Gastroesophageal sphincter (tissue), 4 donors: ENCODE results near the gene BID. TPM values are rescaled to one million over a fixed set of nuclear protein-coding genes. Genes with fewer than 3 reads are reported as not detected.
A peak's percentile ranks its signal among the peaks of the same experiment; 100 is the strongest.

Experiments used
- ATAC-seq: fragments of 150-250 bp; one replicate; pipeline ENCODE4 v1.9.1; 2016; ENCODE audit warnings: mild to moderate bottlenecking, moderate library complexity
- H3K27ac ChIP-seq, 4 donors: fragments of 200-600 bp; sonication (generic) in 3 of 4; 1 replicate in 3 of 4; 2 replicates in 1 of 4; pipeline ENCODE4 v1.5.1; 2016 to 2019
- H3K27me3 ChIP-seq: fragments of 200-600 bp; sonication (generic); one replicate; pipeline ENCODE4 v1.5.1; 2019
- H3K36me3 ChIP-seq, 2 donors: fragments of 200-600 bp; sonication (generic); one replicate each; pipeline ENCODE4 v1.5.1; 2019; ENCODE audit warnings: control low read depth in 1 of 2
- H3K4me1 ChIP-seq, 3 donors: fragments of 200-600 bp; sonication (generic); 1 replicate in 2 of 3; 2 replicates in 1 of 3; pipeline ENCODE4 v1.5.1; 2016 to 2019; ENCODE audit warnings: control low read depth in 2 of 3
- H3K4me3 ChIP-seq, 2 donors: fragments of 200-600 bp; sonication (generic); one replicate each; pipeline ENCODE4 v1.5.1; 2019; ENCODE audit warnings: mild to moderate bottlenecking in 1 of 2, moderate library complexity in 1 of 2
- H3K9me3 ChIP-seq, 3 donors: fragments of 200-600 bp; sonication (generic); one replicate each; pipeline ENCODE4 v1.5.1; 2017 to 2019; ENCODE audit warnings: control low read depth in 2 of 3
- CTCF ChIP-seq, 4 experiments: fragments of 200-600 bp in 2 of 4; fragments of 450-650 bp in 2 of 4; sonication (generic) in 1 of 4; IDR thresholded peaks; one replicate each; pipeline ENCODE4 v1.5.1; 2017 to 2019; ENCODE audit warnings: antibody characterized with exemption in 4 of 4, mild to moderate bottlenecking in 2 of 4, moderate library complexity in 2 of 4
- EP300 ChIP-seq: sonication (generic); formaldehyde crosslinking; IDR thresholded peaks from one replicate; pipeline ENCODE4 v1.6.1; 2017; ENCODE audit warnings: antibody characterized with exemption, mild to moderate bottlenecking
- POLR2A ChIP-seq, 2 donors: fragments of 450-650 bp; IDR thresholded peaks; one replicate each; pipeline ENCODE4 v1.6.1; 2017; ENCODE audit warnings: antibody characterized with exemption in 2 of 2, mild to moderate bottlenecking in 2 of 2, moderate library complexity in 1 of 2
- POLR2AphosphoS5 ChIP-seq: sonication (generic); formaldehyde crosslinking; IDR thresholded peaks from one replicate; pipeline ENCODE4 v1.6.1; 2017; ENCODE audit warnings: antibody characterized with exemption
- WGBS, 2 donors: methylation state at CpG; one replicate each; pipeline ENCODE4 v1.1.5; 2018; ENCODE audit warnings: low coverage in 1 of 2; 5-methylcytosine and 5-hydroxymethylcytosine counted together
- total RNA-seq, 4 donors: library from RNA; depleted of rRNA; stranded (reverse); fragments of >200 nt; gene quantifications; one replicate each; pipeline ENCODE4 v1.1.0, GENCODE V29; 2016

The BID gene
- total RNA-seq, 4 donors from 2014 or later: 5.9 to 34.5 (median 21.4) TPM

DNA sequence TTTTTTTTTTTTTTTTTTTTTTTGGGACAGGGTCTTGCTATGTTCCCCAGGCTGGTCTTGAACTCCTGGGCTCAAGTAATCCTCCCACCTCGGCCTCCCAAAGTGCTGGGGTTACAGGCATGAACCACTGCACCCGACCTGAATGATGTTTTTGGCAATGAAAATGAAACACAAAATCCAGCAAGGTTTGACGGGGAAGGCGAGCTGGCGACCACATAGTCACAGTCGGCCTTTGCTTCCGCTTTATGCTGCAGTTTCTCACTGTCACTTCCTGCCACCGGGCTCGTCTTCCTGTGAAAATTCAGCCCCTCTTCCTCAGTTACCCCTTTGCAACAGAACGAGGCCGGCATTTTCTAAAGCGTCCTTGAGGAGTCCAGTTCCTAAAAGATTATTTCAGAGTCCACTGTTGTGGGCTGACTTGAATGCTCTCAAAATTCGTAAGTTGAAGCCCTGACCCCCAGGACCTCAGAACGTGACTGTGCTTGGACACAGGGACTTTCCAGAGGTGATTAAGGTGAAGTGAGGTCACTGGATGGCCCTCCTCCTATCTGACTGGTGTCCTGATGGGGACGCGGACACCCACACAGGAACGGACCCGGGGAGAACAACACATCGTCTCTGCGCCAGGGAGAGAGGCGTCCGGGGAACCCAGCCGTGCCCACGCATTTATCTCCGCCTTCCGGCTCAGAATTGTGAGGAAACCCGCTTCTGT is 2.9 kb upstream of the BID start:
- Histone ChIP-seq H3K9me3 (no peaks in the 10 kb centered on the region), H3K4me3 (peak overlapping the region in 1 of 2 donors; percentile 37), H3K27me3 (peaks cover 22% of the 10 kb centered on the region), H3K4me1 (peaks cover 0 to 39% (median 16%) of the 10 kb centered on the region in 3 donors), H3K36me3 (no peaks in the 10 kb centered on the region), H3K27ac (peak overlapping the region in 3 of 4 donors; percentile 31 to 51 (median 43))
- 57 to 80% methylated on average over 2 to 12 of the region's 27 CpGs for WGBS, 2 donors
- no peak for ATAC-seq
- TF ChIP-seq EP300 (no peak), POLR2A (IDR thresholded peaks at IDR 0.05) (no peak), POLR2AphosphoS5 (no peak), CTCF (IDR thresholded peaks at IDR 0.05) (no peak)

- no peaks in the 10 kb centered on the region for H3K9me3 ChIP-seq
- peaks cover 16% of the 10 kb centered on the region for H3K27me3 ChIP-seq
- TF ChIP-seq CTCF (IDR thresholded peaks at IDR 0.05): no peak
- no peak for TF ChIP-seq POLR2A (IDR thresholded peaks at IDR 0.05)
- no peak for TF ChIP-seq POLR2AphosphoS5
- no peak for TF ChIP-seq EP300
- H3K36me3 ChIP-seq: no peaks in the 10 kb centered on the region
- WGBS, 2 donors: 87% methylated on average over 4 to 7 of the region's 10 CpGs
- no peak for ATAC-seq
- peaks cover 0 to 26% (median 13%) of the 10 kb centered on the region in 3 donors for H3K4me1 ChIP-seq
- no peak overlapping the region for H3K27ac ChIP-seq
- H3K4me3 ChIP-seq: no peak overlapping the region
These were observed 1.7 kb upstream of the BID start for GRCh38 chr22:17775781-17776465.

GRCh38 chr22:17774926-17775685 is 837 bp upstream of the BID start:
- 73 to 84% methylated on average over 6 to 20 of the region's 27 CpGs for WGBS, 2 donors
- Histone ChIP-seq H3K9me3 (no peaks in the 10 kb centered on the region), H3K4me1 (peaks cover 0 to 24% (median 13%) of the 10 kb centered on the region in 3 donors), H3K27ac (no peak overlapping the region), H3K36me3 (no peaks in the 10 kb centered on the region), H3K27me3 (peaks cover 12% of the 10 kb centered on the region), H3K4me3 (peak overlapping the region in 1 of 2 donors; percentile 91)
- no peak for TF ChIP-seq CTCF (IDR thresholded peaks at IDR 0.05)
- no peak for TF ChIP-seq POLR2AphosphoS5
- ATAC-seq: no peak

DNA sequence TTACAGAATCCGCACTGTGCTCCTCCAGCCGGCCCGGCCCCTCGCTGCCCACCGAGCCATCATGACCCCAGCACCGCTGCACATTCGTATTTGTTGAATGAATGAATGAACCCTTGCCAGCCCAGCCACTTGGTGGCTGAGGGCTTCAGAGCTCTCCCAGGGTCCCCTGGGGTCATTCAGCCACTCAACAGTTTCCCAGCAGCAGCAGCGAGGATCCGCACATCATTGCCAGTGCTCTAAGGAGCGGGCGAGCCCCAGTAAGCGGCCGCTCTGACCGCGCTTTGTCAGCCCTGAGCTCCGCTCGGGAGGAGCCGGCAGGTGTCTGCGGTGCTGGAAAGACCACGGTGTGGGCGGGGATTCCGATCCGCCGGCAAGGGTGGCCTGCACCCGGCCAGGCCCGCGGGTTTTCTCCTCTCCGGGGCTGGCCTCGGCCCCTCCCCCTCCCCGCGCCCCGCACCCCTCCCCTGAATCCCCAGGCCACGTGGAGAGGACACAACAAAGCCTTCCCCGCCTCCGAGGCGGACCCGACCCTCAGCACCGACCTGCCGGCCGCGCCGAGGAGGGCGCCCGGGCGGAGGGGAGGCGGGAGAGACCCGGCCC is 563 bp downstream of the BID start:
- ATAC-seq: peak; percentile 22
- Histone ChIP-seq H3K27ac (peak overlapping the region in 3 of 4 donors; percentile 37 to 73 (median 63)), H3K36me3 (no peaks in the 10 kb centered on the region), H3K9me3 (no peaks in the 10 kb centered on the region), H3K4me1 (peaks cover 0 to 24% (median 13%) of the 10 kb centered on the region in 3 donors), H3K4me3 (peak overlapping the region; percentile 61 to 91), H3K27me3 (peaks cover 3% of the 10 kb centered on the region)
- no peak for TF ChIP-seq POLR2AphosphoS5
- no peak for TF ChIP-seq CTCF (IDR thresholded peaks at IDR 0.05)
- TF ChIP-seq POLR2A (IDR thresholded peaks at IDR 0.05): no peak
- TF ChIP-seq EP300: no peak
- no CpG with 5 or more reads among the region's 47 CpGs for WGBS, 2 donors
